ENCODE measurements around the gene USF2. TPM values are rescaled to one million over a fixed set of nuclear protein-coding genes. Genes with fewer than 3 reads are reported as not detected.

Gene USF2
- polyA plus RNA-seq, 3 donors, result 2.7 to 248 (median 5.0) TPM

- Histone ChIP-seq H3K4me3 (replicated peaks in 1 of 3; ENCODE audit: low read depth in 2 of 3, low read length in 3 of 3) (no peak overlapping the region), H3K79me2 (ENCODE audit: insufficient read depth, low read length) (no peaks in the 10 kb centered on the region), H2AFZ (ENCODE audit: insufficient read depth, low read depth, low read length, poor library complexity, severe bottlenecking) (no peak overlapping the region), H4K20me1 (ENCODE audit: insufficient read depth, low read length) (no peaks in the 10 kb centered on the region), H3K9ac (ENCODE audit: insufficient read depth, low read length, poor library complexity, severe bottlenecking) (no peak overlapping the region), H3K36me3 (replicated peaks in 1 of 2; ENCODE audit: control insufficient read depth in 1 of 2, insufficient read depth in 2 of 2, low read length in 2 of 2) (no peaks in the 10 kb centered on the region), H3K4me2 (replicated peaks; ENCODE audit: extremely low read depth, low read length, poor library complexity, severe bottlenecking) (no peak overlapping the region), H3K27ac (ENCODE audit: low read depth in 1 of 2, low read length in 2 of 2) (no peak overlapping the region), H3K9me3 (replicated peaks in 1 of 2; ENCODE audit: control insufficient read depth in 1 of 2, insufficient read depth in 1 of 2, low read length in 2 of 2) (no peaks in the 10 kb centered on the region), H3K4me1 (ENCODE audit: control insufficient read depth in 1 of 2, insufficient read depth in 2 of 2, low read length in 2 of 2) (peaks cover 12 to 13% of the 10 kb centered on the region in 2 donors), H3K27me3 (ENCODE audit: control insufficient read depth in 2 of 2, insufficient read depth in 2 of 2, low read length in 2 of 2) (peaks cover 0 to 7% of the 10 kb centered on the region in 2 donors)
- intact Hi-C loops (cut with micrococcal nuclease), result no loop called here
- Mint-ChIP-seq H3K4me1 (peaks cover 13% of the 10 kb centered on the region), H3K27me3 (ENCODE audit: low read depth in 3 of 3) (peaks cover 13 to 17% (median 15%) of the 10 kb centered on the region in 3 donors), H3K4me3 (no peak overlapping the region), H3K9me3 (peaks cover 0 to 2% (median 0%) of the 10 kb centered on the region in 7 donors), H3K27ac (peak overlapping the region in 1 of 7 donors; percentile 4), H3K36me3 (no peaks in the 10 kb centered on the region)
- TF ChIP-seq CTCF (IDR thresholded peaks at IDR 0.05), result no peak
- WGBS (ENCODE audit: insufficient coverage), result 93% methylated on average over 16 of the region's 23 CpGs
- no peak for DNase-seq
These were observed 23.9 kb downstream of the USF2 start for GRCh38 chr19:35292421-35293362.

GRCh38 chr19:35293363-35293739, 24.6 kb downstream of the USF2 start:
- H3K4me1 Mint-ChIP-seq, result peaks cover 13% of the 10 kb centered on the region
- WGBS (ENCODE audit: insufficient coverage), result 83% methylated on average over 7 of the region's 7 CpGs
- no peak overlapping the region for H3K27ac ChIP-seq (ENCODE audit: low read depth in 1 of 2, low read length in 2 of 2)
- H3K4me3 Mint-ChIP-seq, result no peak overlapping the region
- H3K79me2 ChIP-seq (ENCODE audit: insufficient read depth, low read length), result no peaks in the 10 kb centered on the region
- H3K9me3 Mint-ChIP-seq, result peaks cover 0 to 2% (median 0%) of the 10 kb centered on the region in 7 donors
- H3K4me2 ChIP-seq (replicated peaks; ENCODE audit: extremely low read depth, low read length, poor library complexity, severe bottlenecking), result no peak overlapping the region
- H4K20me1 ChIP-seq (ENCODE audit: insufficient read depth, low read length), result no peaks in the 10 kb centered on the region
- no peak overlapping the region for H3K27ac Mint-ChIP-seq
- no peak overlapping the region for H3K9ac ChIP-seq (ENCODE audit: insufficient read depth, low read length, poor library complexity, severe bottlenecking)
- H3K27me3 Mint-ChIP-seq (ENCODE audit: low read depth in 3 of 3), result peaks cover 10 to 17% (median 15%) of the 10 kb centered on the region in 3 donors
- H3K36me3 ChIP-seq (replicated peaks in 1 of 2; ENCODE audit: control insufficient read depth in 1 of 2, insufficient read depth in 2 of 2, low read length in 2 of 2), result no peaks in the 10 kb centered on the region
- no peak for TF ChIP-seq CTCF (IDR thresholded peaks at IDR 0.05)
- H3K36me3 Mint-ChIP-seq, result no peaks in the 10 kb centered on the region
- no peak overlapping the region for H2AFZ ChIP-seq (ENCODE audit: insufficient read depth, low read depth, low read length, poor library complexity, severe bottlenecking)
- DNase-seq, result no peak
- H3K4me1 ChIP-seq (ENCODE audit: control insufficient read depth in 1 of 2, insufficient read depth in 2 of 2, low read length in 2 of 2), result peaks cover 12 to 13% of the 10 kb centered on the region in 2 donors
- intact Hi-C loops (cut with micrococcal nuclease), result no loop called here
- no peak overlapping the region for H3K4me3 ChIP-seq (replicated peaks in 1 of 3; ENCODE audit: low read depth in 2 of 3, low read length in 3 of 3)
- H3K27me3 ChIP-seq (ENCODE audit: control insufficient read depth in 2 of 2, insufficient read depth in 2 of 2, low read length in 2 of 2), result peaks cover 0 to 7% of the 10 kb centered on the region in 2 donors
- no peaks in the 10 kb centered on the region for H3K9me3 ChIP-seq (replicated peaks in 1 of 2; ENCODE audit: control insufficient read depth in 1 of 2, insufficient read depth in 1 of 2, low read length in 2 of 2)
